IPS DF 6.9 (cell line): ENCODE data around the gene POLG2.
"Not testable (repeated sequence)": the region's sequence is repeated elsewhere in the genome, so short reads cannot be mapped to it uniquely, and the experiment has no call there.

Source experiments
- DNase-seq: peaks from one replicate; pipeline ENCODE4 v3.0.0-alpha.2; 2013; ENCODE audit warnings: low read depth, low spot score
- H3K27ac ChIP-seq: one replicate; pipeline ENCODE4 v1.5.1; 2013; ENCODE audit warnings: low read length, control low read depth
- H3K27me3 ChIP-seq: 2 replicates; pipeline ENCODE4 v1.6.1; 2013; ENCODE audit warnings: mild to moderate bottlenecking, low read length; ENCODE audit not compliant: control insufficient read depth, insufficient read depth
- H3K36me3 ChIP-seq: 2 replicates; pipeline ENCODE4 v1.6.1; 2013; ENCODE audit warnings: low read length; ENCODE audit not compliant: control insufficient read depth, insufficient read depth
- H3K4me1 ChIP-seq: 2 replicates; pipeline ENCODE4 v1.6.1; 2013; ENCODE audit warnings: low read length; ENCODE audit not compliant: control insufficient read depth, insufficient read depth
- H3K4me3 ChIP-seq: 2 replicates; pipeline ENCODE4 v1.5.1; 2013; ENCODE audit warnings: mild to moderate bottlenecking, low read length
- H3K9me3 ChIP-seq: 2 replicates; pipeline ENCODE4 v1.6.1; 2013; ENCODE audit warnings: low read length, inconsistent platforms; ENCODE audit not compliant: control insufficient read depth, insufficient read depth
- WGBS: extraction: QIAGEN DNeasy Blood & Tissue Kit; methylation state at CpG from one replicate; pipeline ENCODE4 v1.1.7; 2013; ENCODE audit warnings: mixed read lengths, missing lambda C conversion rate; ENCODE audit not compliant: insufficient read length, insufficient coverage; 5-methylcytosine and 5-hydroxymethylcytosine counted together

POLG2 gene

GRCh38 chr17:64441772-64442540 is 54.9 kb downstream of the POLG2 start:
- Histone ChIP-seq H3K9me3 (peaks cover 6% of the 10 kb centered on the region), H3K4me1 (no peaks in the 10 kb centered on the region), H3K27ac (no peak overlapping the region), H3K27me3 (no peaks in the 10 kb centered on the region), H3K4me3 (no peak overlapping the region), H3K36me3 (no peaks in the 10 kb centered on the region)
- DNase-seq: no peak
- WGBS: no CpG with 5 or more reads among the region's 10 CpGs

- Histone ChIP-seq H3K4me3 (no peak overlapping the region), H3K9me3 (peaks cover 6% of the 10 kb centered on the region), H3K27ac (no peak overlapping the region), H3K27me3 (no peaks in the 10 kb centered on the region), H3K36me3 (no peaks in the 10 kb centered on the region), H3K4me1 (no peaks in the 10 kb centered on the region)
- DNase-seq: no peak
- WGBS: no CpG with 5 or more reads among the region's 2 CpGs
These were observed 56.9 kb downstream of the POLG2 start for GRCh38 chr17:64439956-64440355.

DNA sequence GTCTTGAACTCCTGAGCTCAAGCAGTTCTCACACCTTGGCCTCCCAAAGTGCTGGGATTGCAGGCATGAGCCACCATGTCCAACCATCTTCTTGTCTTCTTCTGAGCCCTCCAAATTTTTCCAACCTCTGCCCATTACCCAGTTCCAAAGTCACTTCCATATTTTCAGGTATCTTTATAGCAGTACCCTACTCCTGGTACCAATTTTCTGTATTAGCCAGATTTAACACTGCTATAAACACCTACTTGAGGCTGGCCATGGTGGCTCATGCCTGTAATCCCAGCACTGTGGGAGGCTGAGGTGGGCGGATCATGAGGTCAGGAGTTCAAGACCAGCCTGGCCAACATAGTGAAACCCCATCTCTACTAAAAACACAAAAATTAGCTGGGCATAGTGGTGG is 57.3 kb downstream of the POLG2 start:
- not testable (repeated sequence) for H3K27me3 ChIP-seq, H3K36me3 ChIP-seq, H3K27ac ChIP-seq, H3K4me3 ChIP-seq, H3K4me1 ChIP-seq, H3K9me3 ChIP-seq, DNase-seq
- no CpG with 5 or more reads among the region's 1 CpG for WGBS

DNA sequence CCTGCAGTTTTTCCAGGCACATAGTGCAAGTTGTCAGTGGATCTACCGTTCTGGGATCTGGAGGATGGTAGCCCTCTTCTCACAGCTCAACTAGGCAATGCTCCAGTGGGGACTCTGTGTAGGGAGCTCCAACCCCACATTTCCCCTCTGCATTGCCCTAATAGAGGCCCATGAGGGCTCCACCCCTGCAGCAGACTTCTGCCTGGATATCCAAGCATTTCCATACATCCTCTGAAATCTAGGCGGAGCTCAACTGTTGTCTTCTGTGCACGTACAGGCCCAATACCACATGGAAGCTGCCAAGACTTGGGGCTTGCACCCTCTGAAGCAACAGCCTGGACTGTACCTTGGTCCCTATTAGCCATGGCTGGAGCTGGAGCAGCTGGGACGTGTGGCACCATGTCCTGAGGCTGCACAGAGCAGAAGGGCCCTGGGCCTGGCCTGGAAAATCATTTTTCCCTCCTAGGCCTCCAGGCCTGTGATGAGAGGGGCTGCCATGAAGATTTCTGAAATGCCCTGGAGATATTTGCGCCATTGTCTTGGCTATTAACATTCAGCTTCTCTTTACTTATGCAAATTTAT is 58.8 kb downstream of the POLG2 start:
- no peak for DNase-seq

GRCh38 chr17:64431534-64431933 is 65.3 kb downstream of the POLG2 start:
- H3K4me3 ChIP-seq: no peak overlapping the region
- H3K4me1 ChIP-seq: no peaks in the 10 kb centered on the region
- no peak overlapping the region for H3K27ac ChIP-seq
- H3K27me3 ChIP-seq: no peaks in the 10 kb centered on the region
- no peaks in the 10 kb centered on the region for H3K36me3 ChIP-seq
- DNase-seq: no peak
- WGBS: no CpG with 5 or more reads among the region's 6 CpGs
- H3K9me3 ChIP-seq: no peaks in the 10 kb centered on the region; the same call in 1 of the 2 replicates

More for the DNA sequence above, 58.8 kb downstream of the POLG2 start:
- H3K27me3 ChIP-seq: no peaks in the 10 kb centered on the region
- WGBS: no CpG with 5 or more reads among the region's 5 CpGs
- no peak overlapping the region for H3K27ac ChIP-seq
- no peaks in the 10 kb centered on the region for H3K36me3 ChIP-seq
- H3K4me1 ChIP-seq: no peaks in the 10 kb centered on the region
- H3K9me3 ChIP-seq: peaks cover 6% of the 10 kb centered on the region
- no peak overlapping the region for H3K4me3 ChIP-seq

DNA sequence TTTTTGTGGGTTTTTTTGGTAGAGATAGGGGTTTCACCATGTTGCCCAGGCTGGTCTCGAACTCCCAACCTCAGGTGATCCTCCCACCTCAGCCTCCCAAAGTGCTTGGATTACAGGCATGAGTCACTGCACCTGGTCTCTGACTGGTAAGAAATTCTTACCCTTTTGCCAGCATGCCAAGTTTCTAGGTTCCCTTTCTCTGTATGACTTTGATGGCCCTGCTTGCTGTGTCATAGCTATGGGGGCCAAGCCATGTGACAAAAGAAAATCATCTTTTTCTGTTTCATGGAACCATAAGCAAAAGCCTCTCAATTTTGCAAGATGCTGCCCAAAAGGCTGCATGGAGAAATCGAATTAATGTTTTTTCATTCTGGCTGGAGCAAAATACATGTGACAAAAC is 66.8 kb downstream of the POLG2 start:
- DNase-seq, H3K27ac ChIP-seq, H3K4me1 ChIP-seq, H3K27me3 ChIP-seq, H3K36me3 ChIP-seq, H3K4me3 ChIP-seq, H3K9me3 ChIP-seq: not testable (repeated sequence)
- WGBS: no CpG with 5 or more reads among the region's 2 CpGs

GRCh38 chr17:64428406-64428805 is 68.4 kb downstream of the POLG2 start:
- Histone ChIP-seq H3K27ac (no peak overlapping the region), H3K4me3 (no peak overlapping the region), H3K27me3 (no peaks in the 10 kb centered on the region), H3K4me1 (no peaks in the 10 kb centered on the region), H3K9me3 (no peaks in the 10 kb centered on the region), H3K36me3 (no peaks in the 10 kb centered on the region)
- no CpG with 5 or more reads among the region's 1 CpG for WGBS
- no peak for DNase-seq
